Gastroesophageal sphincter (tissue), 3 donors: ENCODE results near the gene PCBP3.

Experiments used
- EP300 ChIP-seq: sonication (generic); formaldehyde crosslinking; IDR thresholded peaks from one replicate; pipeline ENCODE4 v1.6.1; 2017; ENCODE audit warnings: antibody characterized with exemption, mild to moderate bottlenecking
- TF ChIP-seq, protein P1 (sequence below), 4 experiments: fragments of 200-600 bp in 2 of 4; fragments of 450-650 bp in 2 of 4; sonication (generic) in 1 of 4; IDR thresholded peaks; one replicate each; pipeline ENCODE4 v1.5.1; 2017 to 2019; ENCODE audit warnings: antibody characterized with exemption in 4 of 4, mild to moderate bottlenecking in 2 of 4, moderate library complexity in 2 of 4

DNA sequence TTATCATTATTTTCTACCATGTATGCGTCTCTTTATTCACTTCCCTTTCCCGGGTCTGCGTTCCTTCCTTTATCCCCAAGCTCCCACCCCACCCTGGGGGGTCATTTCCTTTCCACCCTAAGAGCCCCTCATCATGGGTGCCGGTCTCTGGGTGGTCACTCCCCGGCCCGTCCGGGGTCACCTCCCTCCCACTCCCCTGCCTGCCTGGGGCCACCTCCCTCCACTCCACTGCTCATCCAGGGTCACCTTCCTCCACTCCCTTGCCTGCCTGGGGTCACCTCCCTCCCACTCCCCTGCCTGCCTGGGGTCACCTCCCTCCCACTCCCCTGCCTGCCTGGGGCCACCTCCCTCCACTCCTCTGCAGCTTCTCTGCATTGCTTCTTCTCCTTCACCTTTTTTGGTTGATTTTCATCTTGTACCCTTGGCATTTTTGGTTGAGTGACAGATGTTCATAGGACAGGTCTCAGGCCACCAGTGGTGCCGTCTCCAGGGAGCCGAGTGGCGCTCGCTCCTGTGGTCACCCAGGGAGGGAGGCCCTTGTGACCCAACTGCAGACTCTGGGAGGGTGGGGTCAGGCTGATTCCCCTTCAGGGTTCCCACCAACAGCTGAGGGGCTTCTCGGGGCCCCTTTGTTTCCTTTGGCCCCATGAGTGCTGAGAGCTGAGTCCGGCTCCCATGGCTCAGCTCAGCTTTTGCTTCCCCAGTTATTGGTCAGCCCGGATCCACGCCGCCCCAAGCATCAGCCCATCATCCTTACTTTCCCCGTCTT, 48.6 kb upstream of the PCBP3 start:
- TF ChIP-seq EP300 = no peak
- TF ChIP-seq, protein P1, sequence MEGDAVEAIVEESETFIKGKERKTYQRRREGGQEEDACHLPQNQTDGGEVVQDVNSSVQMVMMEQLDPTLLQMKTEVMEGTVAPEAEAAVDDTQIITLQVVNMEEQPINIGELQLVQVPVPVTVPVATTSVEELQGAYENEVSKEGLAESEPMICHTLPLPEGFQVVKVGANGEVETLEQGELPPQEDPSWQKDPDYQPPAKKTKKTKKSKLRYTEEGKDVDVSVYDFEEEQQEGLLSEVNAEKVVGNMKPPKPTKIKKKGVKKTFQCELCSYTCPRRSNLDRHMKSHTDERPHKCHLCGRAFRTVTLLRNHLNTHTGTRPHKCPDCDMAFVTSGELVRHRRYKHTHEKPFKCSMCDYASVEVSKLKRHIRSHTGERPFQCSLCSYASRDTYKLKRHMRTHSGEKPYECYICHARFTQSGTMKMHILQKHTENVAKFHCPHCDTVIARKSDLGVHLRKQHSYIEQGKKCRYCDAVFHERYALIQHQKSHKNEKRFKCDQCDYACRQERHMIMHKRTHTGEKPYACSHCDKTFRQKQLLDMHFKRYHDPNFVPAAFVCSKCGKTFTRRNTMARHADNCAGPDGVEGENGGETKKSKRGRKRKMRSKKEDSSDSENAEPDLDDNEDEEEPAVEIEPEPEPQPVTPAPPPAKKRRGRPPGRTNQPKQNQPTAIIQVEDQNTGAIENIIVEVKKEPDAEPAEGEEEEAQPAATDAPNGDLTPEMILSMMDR (IDR thresholded peaks at IDR 0.05) = no peak
